H1 (cell line): ENCODE measurements around the gene CASQ2.

ENCODE experiments used
- SP1 ChIP-seq: IDR thresholded peaks from 2 replicates; pipeline ENCODE4 v1.6.1; 2011; ENCODE audit warnings: low read depth, low read length
- TBP ChIP-seq: IDR thresholded peaks from 2 replicates; pipeline ENCODE4 v1.6.1; 2011; ENCODE audit warnings: low read depth, low read length, improper control_type of control experiment

DNA sequence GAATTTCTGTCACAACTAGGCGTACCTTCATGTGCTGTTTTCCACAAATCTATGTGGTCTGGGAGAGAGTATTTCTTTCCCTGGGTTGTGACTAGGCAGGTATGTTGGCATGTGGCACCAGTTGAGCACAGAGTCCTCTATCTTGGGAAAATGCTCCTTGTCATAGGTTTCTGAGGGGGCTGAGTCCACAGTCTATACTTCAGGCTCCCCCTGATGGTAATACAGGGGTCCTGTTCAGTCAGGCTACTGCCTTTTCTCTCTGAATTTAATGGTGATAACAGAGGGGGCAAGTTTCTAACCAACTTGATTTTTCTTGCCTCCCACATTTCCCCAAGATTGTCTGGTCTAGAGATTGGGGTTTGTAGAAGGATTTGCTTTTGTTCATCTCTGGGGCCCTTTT lies 90.9 kb downstream of the CASQ2 start:
- TF ChIP-seq TBP (no peak), SP1 (no peak)
